ENCODE data around the gene SLC22A12. TPM values are rescaled to one million over a fixed set of nuclear protein-coding genes. Genes with fewer than 3 reads are reported as not detected.

Gene SLC22A12
- total RNA-seq, 6 experiments from 2014 or later: 0.22 to 0.80 (median 0.74) TPM; not detected in 3

DNA sequence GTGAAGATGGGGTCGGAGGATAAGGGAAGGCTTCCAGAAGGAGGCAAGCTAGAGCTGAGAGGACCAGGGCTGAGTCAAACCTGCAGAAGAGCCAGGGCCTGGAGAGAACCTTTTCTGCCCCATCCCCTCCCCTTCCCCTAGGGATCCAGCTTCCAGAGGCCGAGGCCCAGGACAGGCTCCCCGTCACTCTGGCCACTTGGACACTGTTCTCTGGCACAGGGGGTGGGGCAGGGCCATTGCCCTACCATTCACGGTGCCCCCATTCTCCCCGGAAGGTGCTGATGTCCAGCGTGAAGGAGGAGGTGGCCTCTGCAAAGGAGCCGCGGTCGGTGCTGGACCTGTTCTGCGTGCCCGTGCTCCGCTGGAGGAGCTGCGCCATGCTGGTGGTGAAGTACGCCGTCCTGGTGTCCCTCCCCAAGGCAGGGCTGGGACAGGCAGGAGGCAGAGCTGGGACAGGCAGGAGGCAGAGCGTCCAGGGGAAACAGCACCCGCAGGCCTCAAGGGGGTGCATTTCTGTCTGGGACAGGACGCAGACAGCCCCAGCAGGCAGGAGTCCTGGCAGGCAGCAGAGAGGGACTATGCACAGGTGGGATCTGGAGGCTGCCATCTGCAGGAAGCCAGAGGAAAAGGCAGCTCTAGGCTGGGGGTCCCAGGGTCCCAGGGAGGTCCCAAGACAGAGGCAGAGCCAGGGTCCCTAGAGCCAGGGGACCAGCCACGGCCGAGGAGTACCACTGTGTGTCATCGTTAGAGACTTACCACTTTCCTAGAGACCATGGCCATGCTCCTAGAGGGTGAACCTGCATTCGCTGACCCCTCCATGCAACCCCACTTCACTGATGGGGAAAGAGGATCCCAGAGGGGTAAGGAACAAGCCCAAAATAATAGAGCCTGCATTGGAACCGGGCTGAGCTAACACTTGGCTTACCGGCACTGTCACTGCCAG lies 25.8 kb upstream of the SLC22A12 start:
- H3K9me3 ChIP-seq: no peaks in the 10 kb centered on the region
- DNase-seq (peak in 1 of 3 donors; percentile 42), ATAC-seq (no peak)
- WGBS (ENCODE audit: insufficient coverage, low coverage, low lambda C conversion rate, missing lambda C conversion rate): 100% methylated on average over 1 of the region's 24 CpGs
- intact Hi-C loops (cut with DNase I): no loop called here
- no peaks in the 10 kb centered on the region for H3K36me3 ChIP-seq
- no peak overlapping the region for H3K4me3 ChIP-seq
- no peak overlapping the region for H3K27ac ChIP-seq
- TF ChIP-seq, protein P1, sequence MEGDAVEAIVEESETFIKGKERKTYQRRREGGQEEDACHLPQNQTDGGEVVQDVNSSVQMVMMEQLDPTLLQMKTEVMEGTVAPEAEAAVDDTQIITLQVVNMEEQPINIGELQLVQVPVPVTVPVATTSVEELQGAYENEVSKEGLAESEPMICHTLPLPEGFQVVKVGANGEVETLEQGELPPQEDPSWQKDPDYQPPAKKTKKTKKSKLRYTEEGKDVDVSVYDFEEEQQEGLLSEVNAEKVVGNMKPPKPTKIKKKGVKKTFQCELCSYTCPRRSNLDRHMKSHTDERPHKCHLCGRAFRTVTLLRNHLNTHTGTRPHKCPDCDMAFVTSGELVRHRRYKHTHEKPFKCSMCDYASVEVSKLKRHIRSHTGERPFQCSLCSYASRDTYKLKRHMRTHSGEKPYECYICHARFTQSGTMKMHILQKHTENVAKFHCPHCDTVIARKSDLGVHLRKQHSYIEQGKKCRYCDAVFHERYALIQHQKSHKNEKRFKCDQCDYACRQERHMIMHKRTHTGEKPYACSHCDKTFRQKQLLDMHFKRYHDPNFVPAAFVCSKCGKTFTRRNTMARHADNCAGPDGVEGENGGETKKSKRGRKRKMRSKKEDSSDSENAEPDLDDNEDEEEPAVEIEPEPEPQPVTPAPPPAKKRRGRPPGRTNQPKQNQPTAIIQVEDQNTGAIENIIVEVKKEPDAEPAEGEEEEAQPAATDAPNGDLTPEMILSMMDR (IDR thresholded peaks at IDR 0.05): no peak
- TF ChIP-seq POLR2A (IDR thresholded peaks at IDR 0.05): no peak
- no peaks in the 10 kb centered on the region for H3K27me3 ChIP-seq
- peaks cover 0 to 7% (median 0%) of the 10 kb centered on the region in 4 donors for H3K4me1 ChIP-seq

DNA sequence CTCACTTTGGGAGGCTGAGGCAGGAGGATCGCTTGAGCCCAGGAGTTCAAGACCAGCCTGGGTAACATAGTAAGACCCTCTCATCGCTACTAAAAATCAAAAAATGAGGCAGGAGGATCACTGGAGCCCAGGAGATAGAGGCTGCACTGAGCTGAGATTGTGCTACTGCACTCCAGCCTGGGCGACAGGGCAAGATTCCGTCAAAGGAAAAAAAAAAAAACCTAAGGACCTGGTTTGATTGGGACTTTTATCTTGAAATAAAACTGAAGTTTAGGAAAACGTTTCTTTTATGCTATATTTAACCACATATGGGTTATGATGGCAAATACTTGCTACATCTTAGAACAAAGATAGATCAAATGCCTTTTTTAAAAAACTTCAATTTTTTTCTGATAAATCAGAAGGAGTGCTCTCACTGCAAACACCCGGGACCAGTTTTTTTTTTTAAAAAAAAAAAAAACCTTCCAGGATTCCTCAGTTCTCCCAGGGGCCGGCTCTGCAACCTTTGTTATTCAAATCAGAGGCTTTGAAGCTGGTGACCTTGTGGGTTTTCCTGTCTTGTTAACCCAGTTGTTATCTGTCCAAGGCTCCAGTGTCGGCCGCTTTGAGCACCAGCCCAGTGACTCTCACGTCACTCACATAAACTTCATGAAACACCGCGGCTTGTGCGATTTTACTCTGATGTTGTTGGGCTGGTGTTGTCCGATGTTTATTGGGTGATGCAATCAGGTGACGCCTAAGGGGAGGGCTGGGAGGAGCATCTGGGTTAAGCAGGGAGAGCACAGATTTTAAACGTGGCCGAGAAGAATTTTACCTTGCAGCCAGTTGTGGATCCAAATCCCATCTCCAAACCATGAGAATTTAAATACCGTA lies 24.7 kb upstream of the SLC22A12 start:
- TF ChIP-seq POLR2A (IDR thresholded peaks at IDR 0.05): no peak
- TF ChIP-seq, protein P1 (IDR thresholded peaks at IDR 0.05): no peak

GRCh38 chr11:64566915-64567891 lies 23.8 kb upstream of the SLC22A12 start:
- H3K27me3 ChIP-seq: no peaks in the 10 kb centered on the region
- TF ChIP-seq POLR2A (IDR thresholded peaks at IDR 0.05): no peak
- TF ChIP-seq, protein P1 (IDR thresholded peaks at IDR 0.05): no peak
- H3K4me1 ChIP-seq: peaks cover 0 to 7% (median 0%) of the 10 kb centered on the region in 4 donors
- no peaks in the 10 kb centered on the region for H3K9me3 ChIP-seq
- intact Hi-C loops (cut with DNase I): no loop called here
- no peak overlapping the region for H3K4me3 ChIP-seq
- DNase-seq (peak in 1 of 3 donors; percentile 56), ATAC-seq (peak in 2 of 4 donors; percentile 32 to 51)
- 56% methylated on average over 1 of the region's 30 CpGs for WGBS (ENCODE audit: insufficient coverage, low coverage, low lambda C conversion rate, missing lambda C conversion rate)
- H3K27ac ChIP-seq: no peak overlapping the region
- no peaks in the 10 kb centered on the region for H3K36me3 ChIP-seq

More for the DNA sequence above, 24.7 kb upstream of the SLC22A12 start:
- DNase-seq (peak; percentile 45 to 72 (median 57)), ATAC-seq (peak; percentile 66 to 92 (median 88))
- no peaks in the 10 kb centered on the region for H3K27me3 ChIP-seq
- peaks cover 0 to 7% (median 0%) of the 10 kb centered on the region in 4 donors for H3K4me1 ChIP-seq
- no peak overlapping the region for H3K4me3 ChIP-seq
- no peaks in the 10 kb centered on the region for H3K9me3 ChIP-seq
- intact Hi-C loops (cut with DNase I): no loop called here
- no peak overlapping the region for H3K27ac ChIP-seq
- WGBS (ENCODE audit: insufficient coverage, low coverage, low lambda C conversion rate, missing lambda C conversion rate): 30% methylated on average over 18 of the region's 18 CpGs
- no peaks in the 10 kb centered on the region for H3K36me3 ChIP-seq

All from right lobe of liver (tissue), 6 donors.